GM21619 (cell line): Measurements from ENCODE around the gene ZBTB7C.
"Not testable (repeated sequence)": the region's sequence is repeated elsewhere in the genome, so short reads cannot be mapped to it uniquely, and the experiment has no call there.

ENCODE experiments used
- ATAC-seq: cut with Tn5 transposase; IDR thresholded peaks from one replicate; pipeline ENCODE4 v1.9.1; 2021; ENCODE audit not compliant: unreplicated experiment

Gene ZBTB7C

GRCh38 chr18:48303883-48304282, 105.3 kb downstream of the ZBTB7C start:
- no peak for ATAC-seq

- ATAC-seq: no peak
These were observed 106.4 kb downstream of the ZBTB7C start for GRCh38 chr18:48302736-48303135.

GRCh38 chr18:48300463-48300961, 108.7 kb downstream of the ZBTB7C start:
- no peak for ATAC-seq

- no peak for ATAC-seq
These were observed 112.0 kb downstream of the ZBTB7C start for GRCh38 chr18:48297139-48297538.

GRCh38 chr18:48296581-48296980, 112.6 kb downstream of the ZBTB7C start:
- ATAC-seq: no peak

GRCh38 chr18:48295586-48296311, 113.4 kb downstream of the ZBTB7C start:
- ATAC-seq: no peak

GRCh38 chr18:48294899-48295585, 114.1 kb downstream of the ZBTB7C start:
- ATAC-seq: no peak

GRCh38 chr18:48293954-48294898, 115.0 kb downstream of the ZBTB7C start:
- no peak for ATAC-seq

- no peak for ATAC-seq
These were observed 116.3 kb downstream of the ZBTB7C start for GRCh38 chr18:48292782-48293424.

GRCh38 chr18:48292229-48292628, 117.0 kb downstream of the ZBTB7C start:
- no peak for ATAC-seq

- no peak for ATAC-seq
These were observed 118.8 kb downstream of the ZBTB7C start for GRCh38 chr18:48290162-48290926.

GRCh38 chr18:48284743-48285142, 124.4 kb downstream of the ZBTB7C start:
- ATAC-seq: no peak

GRCh38 chr18:48284011-48284410, 125.2 kb downstream of the ZBTB7C start:
- not testable (repeated sequence) for ATAC-seq

- ATAC-seq: not testable (repeated sequence)
These were observed 127.7 kb downstream of the ZBTB7C start for GRCh38 chr18:48281460-48281859.

GRCh38 chr18:48279312-48279711, 129.9 kb downstream of the ZBTB7C start:
- no peak for ATAC-seq

- ATAC-seq: no peak
These were observed 131.1 kb downstream of the ZBTB7C start for GRCh38 chr18:48278081-48278480.

- no peak for ATAC-seq
These were observed 134.9 kb downstream of the ZBTB7C start for GRCh38 chr18:48274301-48274700.

GRCh38 chr18:48270929-48271328, 138.3 kb downstream of the ZBTB7C start:
- ATAC-seq: no peak

- ATAC-seq: no peak
These were observed 143.9 kb downstream of the ZBTB7C start for GRCh38 chr18:48265328-48265727.
